HFFc6 (cell line): ENCODE results near the gene TTC38. TPM values are rescaled to one million over a fixed set of nuclear protein-coding genes. Genes with fewer than 3 reads are reported as not detected.
A peak's percentile ranks its signal among the peaks of the same experiment; 100 is the strongest.

ENCODE experiments used
- DNase-seq: peaks from one replicate; pipeline ENCODE4 v3.0.0-alpha.2; 2018
- H3K27ac Mint-ChIP-seq: 2 replicates; pipeline ENCODE4 v1.8.0; 2020; ENCODE audit warnings: mild to moderate bottlenecking, mixed read lengths
- H3K27me3 Mint-ChIP-seq: 2 replicates; pipeline ENCODE4 v1.8.0; 2021; ENCODE audit warnings: mild to moderate bottlenecking, moderate library complexity, mixed read lengths; ENCODE audit not compliant: insufficient read depth
- H3K36me3 Mint-ChIP-seq: 2 replicates; pipeline ENCODE4 v1.8.0; 2021; ENCODE audit warnings: low read depth, mixed read lengths
- H3K4me1 Mint-ChIP-seq: 2 replicates; pipeline ENCODE4 v1.8.0; 2020; ENCODE audit warnings: low read depth, mixed read lengths
- H3K4me3 Mint-ChIP-seq: 2 replicates; pipeline ENCODE4 v1.8.0; 2020; ENCODE audit warnings: mild to moderate bottlenecking, moderate library complexity, mixed read lengths
- H3K9me3 Mint-ChIP-seq: 2 replicates; pipeline ENCODE4 v1.8.0; 2020; ENCODE audit warnings: mild to moderate bottlenecking, mixed read lengths
- long read RNA-seq: library from polyadenylated mRNA; unstranded; transcript quantifications from one replicate; pipeline ENCODE4 v2.0.0, GENCODE V29; 2019
- total RNA-seq, 6 experiments: library from RNA; stranded (reverse); fragmentation: NEBNext Ultra II Directional; extraction: Animal tissue kit (Norgen Biotek cat#: 25700); gene quantifications; 2 replicates in 1 of 6; 3 replicates in 5 of 6; pipeline ENCODE4 v1.2.3, GENCODE V29; 2021
- TF ChIP-seq, protein P1 (sequence below): fragments of 200-600 bp; sonication (generic); IDR thresholded peaks from 2 replicates; pipeline ENCODE4 v1.5.0; 2021; ENCODE audit warnings: antibody characterized with exemption, mild to moderate bottlenecking

The TTC38 gene
- total RNA-seq = 10 to 100 TPM; 31.2 to 38.6 (median 36.6) TPM
- long read RNA-seq, transcript TTC38-201 (14 exons, 2,610 nt) = major isoform, 23 of 35 reads
- long read RNA-seq, partial matches to known transcripts = 3 of 35 reads
- long read RNA-seq, other reads (novel, unspliced or antisense) = 9 of 35 reads

- TF ChIP-seq, protein P1, sequence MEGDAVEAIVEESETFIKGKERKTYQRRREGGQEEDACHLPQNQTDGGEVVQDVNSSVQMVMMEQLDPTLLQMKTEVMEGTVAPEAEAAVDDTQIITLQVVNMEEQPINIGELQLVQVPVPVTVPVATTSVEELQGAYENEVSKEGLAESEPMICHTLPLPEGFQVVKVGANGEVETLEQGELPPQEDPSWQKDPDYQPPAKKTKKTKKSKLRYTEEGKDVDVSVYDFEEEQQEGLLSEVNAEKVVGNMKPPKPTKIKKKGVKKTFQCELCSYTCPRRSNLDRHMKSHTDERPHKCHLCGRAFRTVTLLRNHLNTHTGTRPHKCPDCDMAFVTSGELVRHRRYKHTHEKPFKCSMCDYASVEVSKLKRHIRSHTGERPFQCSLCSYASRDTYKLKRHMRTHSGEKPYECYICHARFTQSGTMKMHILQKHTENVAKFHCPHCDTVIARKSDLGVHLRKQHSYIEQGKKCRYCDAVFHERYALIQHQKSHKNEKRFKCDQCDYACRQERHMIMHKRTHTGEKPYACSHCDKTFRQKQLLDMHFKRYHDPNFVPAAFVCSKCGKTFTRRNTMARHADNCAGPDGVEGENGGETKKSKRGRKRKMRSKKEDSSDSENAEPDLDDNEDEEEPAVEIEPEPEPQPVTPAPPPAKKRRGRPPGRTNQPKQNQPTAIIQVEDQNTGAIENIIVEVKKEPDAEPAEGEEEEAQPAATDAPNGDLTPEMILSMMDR = no peak
- Mint-ChIP-seq H3K27ac (peak within 1 kb of the TSS; percentile 72), H3K4me1 (peaks cover 30% of the 10 kb centered on the region), H3K4me3 (peak within 1 kb of the TSS; percentile 92), H3K36me3 (peaks cover 11% of the 10 kb centered on the region; the same call in 1 of the 2 replicates), H3K9me3 (peaks cover 25% of the 10 kb centered on the region), H3K27me3 (peaks cover 2% of the 10 kb centered on the region; the same call in 1 of the 2 replicates)
- peak; percentile 72 for DNase-seq
Measured at GRCh38 chr22:46267431-46268279, at the start of gene TTC38. Gene TTC38, plus strand, starts transcription at chr22:46268008. Its CDS starts 32 bp downstream, at chr22:46268040.

GRCh38 chr22:46219636-46220035 is 48.2 kb upstream of the TTC38 start:
- TF ChIP-seq, protein P1 = no peak
- no peaks in the 10 kb centered on the region for H3K9me3 Mint-ChIP-seq
- DNase-seq = no peak
- H3K36me3 Mint-ChIP-seq = peaks cover 33% of the 10 kb centered on the region
- no peak overlapping the region for H3K4me3 Mint-ChIP-seq
- no peak overlapping the region for H3K27ac Mint-ChIP-seq
- peaks cover 6% of the 10 kb centered on the region; the same call in 1 of the 2 replicates for H3K4me1 Mint-ChIP-seq
- no peaks in the 10 kb centered on the region; the same call in 1 of the 2 replicates for H3K27me3 Mint-ChIP-seq

DNA sequence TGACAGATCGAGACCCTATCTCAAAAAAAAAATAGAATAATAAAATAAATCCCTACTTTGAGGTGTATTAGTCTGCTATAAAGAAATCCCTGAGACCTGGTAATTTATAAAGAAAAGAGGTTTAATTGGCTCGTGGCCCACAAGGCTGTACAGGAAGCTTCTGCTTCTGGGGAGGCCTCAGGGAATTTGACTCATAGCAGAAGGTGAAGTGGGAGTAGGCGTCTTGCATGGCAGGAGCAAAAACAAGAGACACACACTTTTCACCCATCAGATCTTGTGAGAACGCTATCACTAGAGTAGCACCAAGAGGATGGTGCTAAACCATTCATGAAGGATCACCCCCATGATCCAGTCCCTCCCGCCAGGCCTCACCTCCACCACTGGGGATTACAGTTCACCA is 46.9 kb upstream of the TTC38 start:
- Mint-ChIP-seq H3K9me3 (no peaks in the 10 kb centered on the region), H3K4me1 (peaks cover 6% of the 10 kb centered on the region; the same call in 1 of the 2 replicates), H3K36me3 (peaks cover 35% of the 10 kb centered on the region), H3K27ac (no peak overlapping the region), H3K4me3 (no peak overlapping the region), H3K27me3 (no peaks in the 10 kb centered on the region; the same call in 1 of the 2 replicates)
- DNase-seq = no peak
- TF ChIP-seq, protein P1 = no peak

DNA sequence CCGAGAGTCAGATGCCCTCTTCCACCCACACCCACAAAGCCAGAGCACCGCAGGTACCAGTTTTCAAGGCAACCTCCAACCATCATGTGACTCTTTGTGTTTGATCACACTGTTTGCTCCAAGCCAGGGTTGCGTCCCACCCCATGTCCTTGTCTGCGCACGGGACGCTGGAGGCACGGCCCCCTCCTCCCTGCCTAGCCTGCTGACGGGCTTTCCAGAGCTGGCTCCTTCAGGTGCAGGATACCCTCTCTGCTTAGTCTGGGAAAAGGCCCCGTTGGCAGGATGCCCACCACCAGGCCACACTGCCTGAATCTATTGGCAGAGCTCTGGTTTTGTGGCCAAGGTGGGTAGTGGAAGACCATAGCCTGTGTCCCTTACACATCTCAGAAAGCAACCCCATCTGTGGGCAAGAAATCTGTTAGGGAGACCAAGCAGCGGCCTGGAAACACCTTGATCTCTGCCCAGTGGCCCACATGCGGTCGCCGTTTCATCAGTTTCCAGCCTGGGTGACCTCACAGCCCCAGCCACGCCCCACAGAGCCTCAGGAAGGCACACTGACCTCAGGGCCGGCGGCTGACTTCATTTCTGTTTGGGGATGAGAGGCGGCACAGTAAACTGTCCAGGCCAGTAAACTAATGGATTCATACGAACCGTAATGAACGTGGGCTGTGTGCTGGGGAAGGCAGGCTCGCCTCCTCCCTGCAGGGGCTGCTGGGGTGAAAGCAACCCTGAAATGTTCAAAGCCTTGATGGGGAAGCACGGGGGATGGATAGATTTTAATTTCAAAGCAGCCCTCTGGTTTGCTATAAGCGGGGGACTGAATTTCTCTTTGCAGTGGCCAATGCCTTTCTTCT is 43.5 kb upstream of the TTC38 start:
- no peak overlapping the region for H3K27ac Mint-ChIP-seq
- TF ChIP-seq, protein P1 = no peak
- peaks cover 29% of the 10 kb centered on the region for H3K36me3 Mint-ChIP-seq
- no peaks in the 10 kb centered on the region for H3K9me3 Mint-ChIP-seq
- H3K4me3 Mint-ChIP-seq = no peak overlapping the region
- H3K4me1 Mint-ChIP-seq = peaks cover 7% of the 10 kb centered on the region; the same call in 1 of the 2 replicates
- no peaks in the 10 kb centered on the region; the same call in 1 of the 2 replicates for H3K27me3 Mint-ChIP-seq
- no peak for DNase-seq

DNA sequence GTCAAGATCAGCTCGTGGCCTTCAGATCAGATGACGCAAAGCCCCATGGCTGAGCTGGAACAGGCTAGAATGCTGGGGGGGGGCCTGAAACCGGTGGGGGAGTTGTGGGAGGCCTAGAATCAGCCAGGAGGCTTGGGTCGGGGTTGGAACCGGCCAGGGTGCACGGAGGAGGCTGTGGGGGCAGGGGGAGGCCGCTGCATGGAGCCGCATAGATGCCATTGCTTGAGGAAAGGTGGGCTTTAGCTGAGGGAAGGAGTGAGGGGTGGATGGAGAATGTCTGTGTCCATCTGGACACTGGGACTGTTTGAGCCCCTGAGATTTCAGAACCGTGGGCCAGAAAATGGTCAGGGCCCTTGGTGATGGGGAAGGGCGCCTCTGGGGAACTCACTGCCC is 42.9 kb upstream of the TTC38 start:
- Mint-ChIP-seq H3K27me3 (no peaks in the 10 kb centered on the region; the same call in 1 of the 2 replicates), H3K36me3 (peaks cover 22% of the 10 kb centered on the region), H3K9me3 (no peaks in the 10 kb centered on the region), H3K4me3 (no peak overlapping the region), H3K27ac (no peak overlapping the region), H3K4me1 (peaks cover 12% of the 10 kb centered on the region; the same call in 1 of the 2 replicates)
- TF ChIP-seq, protein P1 = no peak
- no peak for DNase-seq
